NCI-H345 treated with DMSO at 0.1 percent for 48 hours (cell line): ENCODE data around the gene ADCY7.

ENCODE experiments used
- DNase-seq: peaks from one replicate; lab custom pipeline; 2025; ENCODE audit not compliant: unreplicated experiment; lab: John Stamatoyannopoulos, UW

The ADCY7 gene

GRCh38 chr16:50265716-50266336 lies 525 bp upstream of the ADCY7 start:
- no peak for DNase-seq

- DNase-seq, result no peak
Observed at GRCh38 chr16:50267151-50267631, 840 bp downstream of the ADCY7 start.

- DNase-seq, result no peak
Observed at GRCh38 chr16:50267651-50268050, 1.3 kb downstream of the ADCY7 start.

- DNase-seq, result no peak
Observed at GRCh38 chr16:50268352-50268751, 2.0 kb downstream of the ADCY7 start.

- DNase-seq, result no peak
Observed at GRCh38 chr16:50269061-50269705, 2.8 kb downstream of the ADCY7 start.

- DNase-seq, result no peak
Observed at GRCh38 chr16:50269769-50270509, 3.6 kb downstream of the ADCY7 start.

- no peak for DNase-seq
Observed at GRCh38 chr16:50270510-50271147, 4.3 kb downstream of the ADCY7 start.

GRCh38 chr16:50271148-50272041 lies 5.0 kb downstream of the ADCY7 start:
- no peak for DNase-seq

- no peak for DNase-seq
Observed at GRCh38 chr16:50272111-50272571, 5.8 kb downstream of the ADCY7 start.

GRCh38 chr16:50272687-50273381 lies 6.5 kb downstream of the ADCY7 start:
- no peak for DNase-seq

- DNase-seq, result no peak
Observed at GRCh38 chr16:50273382-50273690, 7.0 kb downstream of the ADCY7 start.

GRCh38 chr16:50273888-50274325 lies 7.6 kb downstream of the ADCY7 start:
- no peak for DNase-seq

GRCh38 chr16:50274326-50275097 lies 8.2 kb downstream of the ADCY7 start:
- DNase-seq, result no peak

- DNase-seq, result no peak
Observed at GRCh38 chr16:50275098-50275415, 8.7 kb downstream of the ADCY7 start.

GRCh38 chr16:50275428-50276325 lies 9.3 kb downstream of the ADCY7 start:
- no peak for DNase-seq

- no peak for DNase-seq
Observed at GRCh38 chr16:50276326-50276640, 9.9 kb downstream of the ADCY7 start.

GRCh38 chr16:50276801-50277555 lies 10.6 kb downstream of the ADCY7 start:
- no peak for DNase-seq

- no peak for DNase-seq
Observed at GRCh38 chr16:50278251-50278650, 11.9 kb downstream of the ADCY7 start.
